ENCODE data around the gene HPCAL1. TPM values are rescaled to one million over a fixed set of nuclear protein-coding genes. Genes with fewer than 3 reads are reported as not detected.

The HPCAL1 gene
- total and polyA plus RNA-seq, 2 donors (not counting 1 experiment from before 2014, with no cell fraction given) = 60.3 to 65.1 TPM

Small RNA genes lying within 50 kb of the gene (small RNA-seq; reads per million reads assigned to genes)
- gene RF00432 (ENCODE audit: insufficient read length, low read depth, low replicate concordance) = not detected
- not detected for gene RN7SL66P (ENCODE audit: insufficient read length, low read depth, low replicate concordance)
- gene SNORA80B (ENCODE audit: insufficient read length, low read depth, low replicate concordance) = 4.7 reads per million, percentile 66 among the genes with 10 or more reads in this experiment

Other genes starting within 250 kb of the HPCAL1 start
- not detected in 2 replicates for gene CYS1, start 222.5 kb upstream of the HPCAL1 start, total RNA-seq
- gene CYS1, start 222.5 kb upstream of the HPCAL1 start, polyA plus RNA-seq = not detected in 2 replicates
- gene RRM2, start 180.2 kb upstream of the HPCAL1 start, total RNA-seq = 1.2 and 1.3 TPM in 2 replicates
- gene RRM2, start 180.2 kb upstream of the HPCAL1 start, polyA plus RNA-seq = 0.84 and 3.3 TPM in 2 replicates
- gene ODC1, start 145.4 kb downstream of the HPCAL1 start, total RNA-seq = 88.7 and 92.1 TPM in 2 replicates
- gene ODC1, start 145.4 kb downstream of the HPCAL1 start, polyA plus RNA-seq = 171 and 234 TPM in 2 replicates